Measurements from ENCODE around the gene VPREB3.

Gene VPREB3, protein sequence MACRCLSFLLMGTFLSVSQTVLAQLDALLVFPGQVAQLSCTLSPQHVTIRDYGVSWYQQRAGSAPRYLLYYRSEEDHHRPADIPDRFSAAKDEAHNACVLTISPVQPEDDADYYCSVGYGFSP

DNA sequence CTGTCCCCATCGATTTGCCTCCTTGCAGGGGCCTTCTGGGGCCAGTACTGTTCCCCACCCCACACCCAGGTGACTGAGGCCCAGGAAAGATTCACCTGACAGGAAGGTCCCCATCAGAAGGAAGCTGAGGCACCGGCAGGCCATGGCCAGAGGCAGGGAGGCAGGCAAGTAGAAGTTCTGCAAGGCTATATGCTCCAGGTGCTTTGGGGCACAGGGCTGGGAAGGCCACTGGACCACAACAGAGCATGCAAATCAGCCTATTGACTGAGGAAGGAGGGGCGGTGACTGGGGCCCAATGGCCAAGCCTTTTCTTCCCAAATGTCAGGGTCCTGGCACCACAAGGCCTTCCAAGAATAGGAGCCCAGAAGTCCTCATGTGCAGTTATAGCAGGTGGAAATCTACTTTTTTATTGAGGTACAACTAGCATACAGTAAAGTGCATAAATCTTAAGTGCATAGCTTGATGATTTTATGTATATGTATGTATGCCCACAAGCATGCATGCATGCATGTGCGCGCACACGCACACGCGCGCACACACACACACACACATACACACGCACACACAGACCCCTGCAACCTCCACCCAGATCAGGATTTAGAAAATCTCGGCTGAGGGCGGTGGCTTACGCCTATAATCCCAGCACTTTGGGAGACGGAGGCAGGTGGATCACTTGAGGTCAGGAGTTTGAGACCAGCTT, at the start of gene VPREB3:
Gene VPREB3, minus strand, starts transcription at position 206 of the 700 bp plus-strand sequence. Its CDS starts 62 bp downstream, at position 144.
- no peak for DNase-seq

DNA sequence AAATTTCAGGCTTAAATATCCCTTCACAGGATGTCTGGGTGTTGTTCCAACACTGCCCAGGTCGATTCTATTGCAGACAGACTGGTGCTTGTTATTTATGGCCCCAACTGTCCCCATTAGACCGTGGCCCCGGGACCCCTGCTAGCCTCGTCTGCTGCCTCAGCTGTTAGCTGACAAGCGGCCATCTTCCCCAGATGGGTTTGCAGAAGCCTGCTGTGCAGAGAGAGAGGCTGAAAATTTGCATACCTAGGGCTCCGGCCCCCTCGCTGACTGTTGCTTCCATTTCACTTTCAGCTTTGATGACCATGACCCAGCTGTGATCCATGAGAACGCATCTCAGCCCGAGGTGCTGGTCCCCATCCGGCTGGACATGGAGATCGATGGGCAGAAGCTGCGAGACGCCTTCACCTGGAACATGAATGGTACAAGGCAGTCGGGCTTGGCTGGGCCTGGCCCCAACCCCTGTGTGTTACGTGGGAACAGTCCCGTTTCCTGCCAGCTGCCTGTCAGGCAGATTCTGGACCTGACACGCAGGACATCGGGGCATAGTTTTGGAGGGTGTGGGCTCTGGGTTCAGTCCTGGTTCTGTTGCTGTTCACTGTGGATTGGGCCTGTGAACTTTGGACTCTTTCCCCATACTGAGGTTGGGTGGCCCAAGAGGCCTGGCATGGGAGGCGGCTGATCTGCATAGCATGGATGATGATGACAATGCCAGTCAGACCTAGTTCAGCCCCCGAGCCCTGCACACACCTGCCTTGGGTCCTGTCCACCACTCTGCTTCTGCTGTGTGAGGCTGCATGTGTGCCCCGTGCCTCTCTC, 49.0 kb upstream of the VPREB3 start:
- DNase-seq = no peak

DNA sequence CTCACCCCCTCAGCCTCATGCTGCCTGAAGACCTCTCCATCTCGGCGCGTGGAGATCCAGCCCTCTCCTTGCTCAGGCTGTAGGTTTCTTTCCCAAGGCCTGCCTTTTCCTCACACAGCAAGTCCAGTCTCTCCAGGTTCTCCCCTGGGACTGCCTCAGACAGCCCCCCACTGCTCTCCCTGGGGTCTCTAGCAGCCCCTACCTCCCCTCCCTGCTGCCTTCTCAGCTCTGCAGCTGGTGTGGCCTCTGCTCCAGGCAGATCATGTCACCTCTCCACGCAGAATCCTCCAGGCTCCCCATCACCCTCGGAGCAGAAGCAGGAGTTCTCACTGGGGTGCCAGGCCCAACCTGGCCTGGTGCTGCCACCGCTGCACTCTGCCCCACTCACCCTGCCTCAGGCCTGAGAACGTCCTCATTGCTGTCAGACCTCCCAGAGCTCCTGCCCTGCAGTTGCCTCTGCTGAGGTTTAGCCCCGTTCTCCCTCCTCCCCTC, 47.7 kb upstream of the VPREB3 start:
- no peak for DNase-seq

DNA sequence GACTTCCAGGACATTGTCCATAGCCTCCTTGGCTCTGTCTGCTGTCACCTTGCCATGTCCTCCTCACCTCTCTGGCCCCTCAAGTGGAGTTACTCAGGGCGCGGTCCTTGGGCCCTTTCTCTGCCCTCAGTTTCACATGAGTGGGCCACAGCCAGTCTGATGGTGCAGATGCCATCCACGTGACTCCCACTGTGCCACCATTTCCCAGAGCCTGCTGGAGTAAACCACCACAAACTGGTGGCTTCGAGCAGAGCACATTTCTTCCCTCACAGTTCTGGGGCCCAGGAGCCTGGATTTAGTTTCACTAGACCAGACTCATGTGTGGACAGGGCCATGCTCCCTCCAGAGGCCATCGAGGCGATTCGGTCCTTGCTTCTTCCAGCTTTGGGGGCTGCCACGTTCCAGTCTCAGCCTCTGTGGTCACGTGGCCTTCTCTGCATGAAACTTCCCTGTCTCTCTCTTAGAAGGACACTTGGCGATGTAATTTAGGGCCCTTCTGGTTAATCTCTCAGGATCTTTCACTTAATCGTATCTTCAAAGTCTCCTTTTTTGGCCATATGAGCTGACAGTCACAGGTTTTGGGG, 47.1 kb upstream of the VPREB3 start:
- DNase-seq = no peak

DNA sequence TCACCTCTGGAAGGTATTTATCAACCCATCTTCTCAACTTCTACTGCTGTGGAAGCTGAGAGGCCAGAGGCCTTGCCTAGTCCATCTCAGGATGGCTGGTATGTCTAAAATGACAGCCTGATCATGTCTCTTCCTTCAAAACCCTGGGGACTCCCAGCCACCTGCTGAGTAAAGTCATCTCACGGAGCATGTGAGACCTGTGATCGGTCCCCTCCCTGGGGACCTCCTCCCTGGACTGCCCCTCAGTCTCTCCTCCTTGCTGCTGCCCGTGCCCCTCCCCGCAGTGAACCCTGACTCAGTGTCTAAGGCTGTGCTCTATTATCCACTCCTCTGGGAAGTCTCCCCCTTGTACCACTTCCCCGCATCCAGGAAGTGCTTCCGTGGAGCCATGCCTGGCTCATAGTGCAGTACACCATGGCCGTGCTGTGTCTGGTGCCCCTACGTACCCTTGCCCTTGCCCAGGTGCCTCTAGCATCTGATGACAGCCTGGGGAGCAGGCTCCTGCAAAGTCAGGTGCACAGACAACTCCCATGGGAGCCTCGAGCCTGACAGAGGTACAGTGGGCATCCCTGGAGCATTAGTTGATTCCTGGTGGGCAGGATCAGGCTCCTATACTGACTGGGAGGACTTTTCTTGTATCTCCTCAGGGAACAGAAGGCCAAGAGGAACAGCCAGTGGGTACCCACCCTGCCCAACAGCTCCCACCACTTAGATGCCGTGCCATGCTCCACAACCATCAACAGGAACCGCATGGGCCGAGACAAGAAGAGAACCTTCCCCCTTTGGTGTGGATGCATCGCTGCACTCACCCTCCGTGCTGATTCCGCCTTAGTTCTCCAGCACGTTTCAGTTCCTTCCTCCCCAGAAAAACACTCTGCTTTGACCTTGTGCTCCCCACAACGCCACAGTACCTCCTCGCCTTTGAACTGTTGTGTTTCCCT, 46.3 kb upstream of the VPREB3 start:
- DNase-seq = no peak

DNA sequence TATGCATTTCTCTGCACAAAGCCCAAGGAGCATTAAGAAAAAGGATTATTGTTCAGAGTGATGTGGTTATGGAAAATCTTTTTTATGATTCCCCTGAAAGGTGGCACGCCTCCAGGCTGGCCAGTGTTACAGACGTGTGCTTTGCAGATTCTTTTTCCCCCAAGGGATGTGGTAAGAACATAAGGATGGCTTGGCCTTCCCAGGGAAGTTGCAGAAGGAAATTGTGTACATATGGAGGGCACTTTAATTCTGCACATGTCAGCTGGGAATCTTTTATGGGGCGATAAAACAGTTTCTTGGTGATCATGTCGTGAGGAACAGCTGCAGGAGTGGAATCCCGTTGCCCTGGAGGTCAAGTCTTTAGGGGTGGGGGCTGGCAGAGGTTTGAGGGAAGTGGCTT, 42.2 kb upstream of the VPREB3 start:
- DNase-seq = no peak

DNA sequence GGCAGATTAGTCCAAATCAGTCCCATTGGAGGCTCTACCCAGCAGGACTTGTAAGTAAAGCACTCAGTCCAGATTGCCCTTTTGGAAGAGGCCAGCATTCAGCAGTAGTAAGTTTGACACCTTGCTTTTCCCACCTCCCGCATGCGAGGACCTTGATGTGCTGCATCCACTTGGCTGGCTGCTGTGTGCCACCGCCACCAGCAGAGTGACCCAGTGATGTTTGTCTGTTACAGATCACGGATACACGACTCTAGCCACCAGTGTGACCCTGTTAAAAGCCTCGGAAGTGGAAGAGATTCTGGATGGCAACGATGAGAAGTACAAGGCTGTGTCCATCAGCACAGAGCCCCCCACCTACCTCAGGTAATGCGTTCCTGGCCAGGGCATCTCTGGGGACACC, 39.1 kb upstream of the VPREB3 start:
- no peak for DNase-seq

DNA sequence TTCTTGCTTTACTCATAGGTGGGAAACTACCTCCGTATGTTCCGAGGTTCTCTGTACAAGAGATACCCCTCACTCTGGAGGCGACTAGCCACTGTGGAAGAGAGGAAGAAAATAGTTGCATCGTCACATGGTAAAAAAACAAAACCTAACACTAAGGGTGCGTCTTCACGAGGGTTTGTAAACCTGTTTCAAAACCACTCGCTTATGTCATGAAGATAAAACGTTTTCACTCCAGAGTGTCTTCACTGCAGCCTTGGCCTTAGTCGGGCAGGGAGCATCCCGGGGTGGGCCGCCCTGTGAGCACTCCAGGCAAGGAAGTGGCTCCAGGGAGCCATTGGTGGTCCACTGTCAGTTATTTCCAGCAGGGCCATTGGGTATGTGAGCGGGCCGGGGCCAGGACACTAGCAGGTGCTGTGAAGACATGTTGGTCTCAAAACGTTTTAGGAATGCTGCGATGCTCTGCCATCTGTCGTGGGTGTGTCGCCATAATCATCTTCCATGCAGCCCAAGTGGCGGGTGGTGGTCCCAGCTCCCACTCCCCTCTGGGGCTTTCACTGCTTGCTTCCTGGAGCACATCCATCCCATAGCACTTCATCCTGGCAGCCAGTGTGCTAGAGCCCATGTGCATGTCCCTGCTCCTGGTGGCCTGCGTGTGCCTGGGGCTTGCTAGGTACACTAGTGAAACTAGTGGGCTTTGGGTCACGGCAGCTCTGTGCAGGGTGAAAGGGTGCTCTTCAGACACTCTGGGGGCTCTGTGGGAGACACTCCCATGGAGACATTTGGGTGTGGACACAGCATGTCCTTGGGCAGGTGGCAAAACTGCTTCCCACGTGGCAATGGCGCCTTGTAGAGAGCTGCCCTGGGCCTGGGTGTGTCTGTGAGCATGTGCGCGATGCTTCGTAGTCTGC, 37.8 kb upstream of the VPREB3 start:
- no peak for DNase-seq

DNA sequence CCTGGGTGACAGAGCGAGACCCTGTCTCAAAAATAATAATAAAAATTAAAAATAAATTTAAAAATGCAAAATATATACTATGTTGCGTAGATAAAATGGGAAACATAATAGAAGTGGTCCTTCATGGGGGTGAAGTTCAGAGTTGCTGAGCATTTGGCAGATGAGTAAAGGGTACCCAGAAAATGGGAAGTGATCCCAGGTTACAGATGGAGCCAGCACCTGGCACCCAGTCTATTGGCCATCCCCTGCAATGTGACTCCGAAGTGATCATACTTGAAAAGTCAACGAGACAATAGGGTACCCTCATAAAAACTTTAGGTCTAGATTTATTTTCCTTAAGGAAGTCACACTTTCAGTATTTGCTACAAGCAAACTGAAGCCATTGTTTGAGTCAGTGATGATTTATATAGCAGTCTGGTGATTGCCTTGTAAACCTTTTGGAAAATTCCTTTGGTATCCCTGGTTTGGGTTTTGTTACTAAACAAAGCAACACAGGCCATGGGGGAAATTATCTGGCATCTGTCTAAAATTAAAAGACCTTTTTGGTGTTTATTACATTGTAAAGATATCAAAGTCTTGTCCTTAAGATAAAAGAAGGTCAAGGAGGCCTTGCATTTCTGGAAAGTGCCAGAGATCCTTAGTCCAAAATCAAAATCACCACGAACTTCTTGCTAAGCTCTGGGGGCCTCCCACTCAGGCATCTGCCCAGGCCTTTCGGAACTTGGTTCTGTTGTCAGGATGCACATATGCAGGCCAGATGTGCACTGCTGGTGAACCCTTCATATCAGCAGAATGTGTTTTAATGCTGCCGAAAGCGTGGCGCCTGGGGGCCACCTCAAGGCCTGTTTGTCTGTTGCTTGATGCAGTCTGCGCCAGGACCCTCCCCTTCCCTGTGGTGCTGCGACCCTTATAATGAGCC, 36.9 kb upstream of the VPREB3 start:
- no peak for DNase-seq

DNA sequence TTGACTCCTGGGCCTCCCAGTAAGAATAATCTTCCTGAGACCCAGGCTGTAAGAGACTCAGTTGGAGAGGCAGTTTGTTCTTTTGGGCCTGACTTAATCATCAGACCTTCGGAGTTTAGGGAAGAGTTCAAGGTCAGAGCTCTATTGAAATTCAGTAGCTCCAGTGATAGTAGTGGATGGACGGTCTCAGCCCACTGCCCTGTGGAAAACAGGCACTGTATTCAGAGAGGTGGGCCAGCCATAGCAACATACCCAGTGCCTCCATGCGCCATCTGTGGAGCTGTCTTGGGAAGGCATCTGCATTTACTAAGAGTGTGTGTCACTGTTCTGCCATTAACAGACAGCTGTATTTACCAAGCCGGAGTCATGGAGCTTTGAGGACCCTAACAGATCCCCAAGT, 35.4 kb upstream of the VPREB3 start:
- DNase-seq = no peak

DNA sequence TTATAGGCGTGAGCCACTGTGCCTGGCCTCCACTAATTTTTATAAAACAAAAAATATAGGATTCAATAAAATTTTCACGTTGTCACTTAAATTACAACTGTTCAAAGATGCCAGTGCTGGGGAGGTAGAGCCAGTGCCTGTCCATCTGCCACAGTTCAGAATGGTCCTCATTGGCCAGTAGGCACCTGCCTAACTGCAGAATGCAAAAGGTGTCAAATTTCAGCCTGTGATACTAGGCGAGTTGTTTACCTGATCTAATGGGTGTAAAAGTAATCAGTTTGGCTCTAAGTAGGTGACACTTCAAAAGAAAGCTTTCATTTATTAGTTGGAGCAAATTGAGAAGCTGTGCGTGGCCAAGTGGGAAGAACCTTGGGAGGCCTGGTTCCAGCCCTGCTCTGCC, 34.9 kb upstream of the VPREB3 start:
- no peak for DNase-seq

DNA sequence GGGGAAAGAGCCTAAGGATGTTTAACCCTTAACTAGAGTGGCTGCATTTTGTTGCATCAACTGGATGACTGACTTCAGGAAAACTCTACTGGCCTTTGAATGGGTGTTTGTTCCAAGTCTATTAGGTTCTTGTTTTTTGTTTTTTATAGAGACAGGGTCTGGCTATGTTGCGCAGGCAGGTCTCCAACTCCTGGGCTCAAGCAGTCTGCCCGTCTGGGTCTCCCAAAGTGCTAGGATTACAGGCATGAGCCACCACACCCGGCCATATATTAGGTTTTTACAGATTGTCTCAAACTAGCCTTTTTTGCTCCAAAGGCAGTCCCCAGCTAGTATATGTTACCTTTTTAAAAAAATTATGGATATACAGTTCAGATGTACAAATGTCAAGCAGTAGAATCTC, 33.7 kb upstream of the VPREB3 start:
- DNase-seq = no peak

DNA sequence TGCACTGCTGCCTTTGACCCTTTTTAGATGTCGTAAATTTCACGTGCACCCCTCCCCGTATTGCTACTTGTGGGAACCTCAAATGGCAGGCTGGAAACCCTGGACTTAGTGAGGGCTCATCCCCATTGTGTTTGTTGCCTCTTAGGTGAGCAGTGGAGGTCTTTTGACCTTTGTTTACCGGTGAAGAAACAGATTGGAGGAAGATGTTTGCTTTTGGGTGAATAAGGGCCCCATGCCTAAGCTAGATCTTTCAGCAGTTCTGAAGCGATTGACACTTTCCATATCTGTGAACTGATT, 33.3 kb upstream of the VPREB3 start:
- peak; percentile 2 for DNase-seq

DNA sequence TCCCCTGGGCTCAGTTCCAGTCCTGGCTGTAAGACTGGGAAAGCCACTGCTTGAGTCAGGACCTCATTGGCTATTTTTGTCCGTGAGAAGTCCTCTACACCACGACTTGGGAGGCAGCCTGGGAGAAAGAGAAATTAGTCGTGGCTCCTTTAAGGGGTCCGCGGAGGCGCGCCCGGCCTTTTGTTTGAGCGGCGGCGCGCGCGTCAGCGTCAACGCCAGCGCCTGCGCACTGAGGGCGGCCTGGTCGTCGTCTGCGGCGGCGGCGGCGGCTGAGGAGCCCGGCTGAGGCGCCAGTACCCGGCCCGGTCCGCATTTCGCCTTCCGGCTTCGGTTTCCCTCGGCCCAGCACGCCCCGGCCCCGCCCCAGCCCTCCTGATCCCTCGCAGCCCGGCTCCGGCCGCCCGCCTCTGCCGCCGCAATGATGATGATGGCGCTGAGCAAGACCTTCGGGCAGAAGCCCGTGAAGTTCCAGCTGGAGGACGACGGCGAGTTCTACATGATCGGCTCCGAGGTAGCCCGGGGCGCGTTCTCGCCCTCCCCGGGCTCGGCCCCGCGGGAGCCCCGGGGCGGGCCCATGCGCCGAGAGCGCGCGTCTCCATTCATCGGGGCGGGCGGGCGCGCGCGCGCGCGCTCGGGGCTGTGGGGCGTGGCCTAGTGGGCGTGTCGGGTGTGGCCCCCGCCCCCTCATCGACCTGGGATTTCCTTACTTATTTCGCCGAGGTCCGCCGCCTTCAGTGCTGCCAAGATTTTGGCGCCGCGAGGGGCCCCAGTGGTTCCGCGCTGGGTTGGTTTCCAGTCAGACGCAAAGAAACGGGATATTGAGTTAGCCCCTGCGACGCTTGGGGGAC, 32.8 kb upstream of the VPREB3 start, which contains the start of gene SMARCB1:
Gene SMARCB1, plus strand, starts transcription at position 215 of the 848 bp plus-strand sequence. Its CDS starts 204 bp downstream, at position 419.
- peak; percentile 91 for DNase-seq

DNA sequence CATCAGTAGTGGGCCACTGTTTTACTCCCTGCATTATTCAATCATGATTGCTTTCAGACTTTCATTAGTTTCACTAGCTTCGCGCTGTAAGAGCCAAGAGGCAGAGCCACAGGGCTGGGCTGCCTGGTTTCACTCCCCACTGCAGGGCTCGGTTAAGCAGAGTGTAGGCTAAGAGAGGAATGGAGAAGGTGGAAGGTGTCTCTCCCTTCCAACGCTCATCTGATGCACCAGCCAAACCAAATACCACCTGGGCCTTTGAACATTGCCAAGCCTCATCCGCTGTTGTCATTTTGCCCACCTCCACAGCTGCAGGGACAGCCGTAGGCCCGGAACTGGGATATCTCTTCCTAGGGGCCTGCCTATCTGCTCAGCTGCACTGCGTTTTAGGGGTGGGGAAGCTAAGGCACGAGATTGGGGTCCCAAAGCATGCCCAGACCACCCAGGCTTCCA, 32.1 kb upstream of the VPREB3 start:
- no peak for DNase-seq

DNA sequence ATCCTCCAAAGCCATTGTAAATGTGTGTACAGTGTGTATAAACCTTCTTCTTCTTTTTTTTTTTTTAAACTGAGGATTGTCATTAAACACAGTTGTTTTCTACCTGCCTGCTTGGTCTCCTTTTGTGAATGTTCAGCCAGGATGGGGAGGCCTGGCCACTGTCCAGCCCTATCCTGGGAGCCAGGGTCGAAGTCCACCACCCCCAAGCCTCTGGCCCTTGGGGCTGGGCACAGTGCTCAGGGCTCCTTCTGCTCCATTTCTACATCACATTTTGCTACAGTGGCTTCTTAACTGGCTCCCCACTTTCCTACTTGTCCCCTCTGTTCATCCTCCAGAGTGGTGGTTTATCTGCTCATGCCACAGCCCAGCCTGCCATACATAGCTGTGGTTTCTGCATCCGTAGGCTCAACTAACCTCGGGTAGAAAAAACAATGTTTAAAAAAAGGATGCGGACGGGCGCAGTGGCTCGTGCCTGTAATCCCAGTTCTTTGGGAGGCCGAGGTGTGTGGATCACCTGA, 30.0 kb upstream of the VPREB3 start:
- DNase-seq = no peak

DNA sequence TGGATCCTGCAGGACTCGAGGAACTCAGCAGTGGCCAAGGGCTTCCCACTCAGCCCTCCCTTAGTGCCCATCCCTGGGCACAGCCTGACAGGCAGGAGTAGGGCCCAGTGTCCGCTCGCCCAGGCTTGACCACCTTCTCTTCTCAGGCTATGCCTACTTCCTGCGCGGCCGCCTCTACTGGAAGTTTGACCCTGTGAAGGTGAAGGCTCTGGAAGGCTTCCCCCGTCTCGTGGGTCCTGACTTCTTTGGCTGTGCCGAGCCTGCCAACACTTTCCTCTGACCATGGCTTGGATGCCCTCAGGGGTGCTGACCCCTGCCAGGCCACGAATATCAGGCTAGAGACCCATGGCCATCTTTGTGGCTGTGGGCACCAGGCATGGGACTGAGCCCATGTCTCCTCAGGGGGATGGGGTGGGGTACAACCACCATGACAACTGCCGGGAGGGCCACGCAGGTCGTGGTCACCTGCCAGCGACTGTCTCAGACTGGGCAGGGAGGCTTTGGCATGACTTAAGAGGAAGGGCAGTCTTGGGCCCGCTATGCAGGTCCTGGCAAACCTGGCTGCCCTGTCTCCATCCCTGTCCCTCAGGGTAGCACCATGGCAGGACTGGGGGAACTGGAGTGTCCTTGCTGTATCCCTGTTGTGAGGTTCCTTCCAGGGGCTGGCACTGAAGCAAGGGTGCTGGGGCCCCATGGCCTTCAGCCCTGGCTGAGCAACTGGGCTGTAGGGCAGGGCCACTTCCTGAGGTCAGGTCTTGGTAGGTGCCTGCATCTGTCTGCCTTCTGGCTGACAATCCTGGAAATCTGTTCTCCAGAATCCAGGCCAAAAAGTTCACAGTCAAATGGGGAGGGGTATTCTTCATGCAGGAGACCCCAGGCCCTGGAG, 29.3 kb upstream of the VPREB3 start:
- no peak for DNase-seq

DNA sequence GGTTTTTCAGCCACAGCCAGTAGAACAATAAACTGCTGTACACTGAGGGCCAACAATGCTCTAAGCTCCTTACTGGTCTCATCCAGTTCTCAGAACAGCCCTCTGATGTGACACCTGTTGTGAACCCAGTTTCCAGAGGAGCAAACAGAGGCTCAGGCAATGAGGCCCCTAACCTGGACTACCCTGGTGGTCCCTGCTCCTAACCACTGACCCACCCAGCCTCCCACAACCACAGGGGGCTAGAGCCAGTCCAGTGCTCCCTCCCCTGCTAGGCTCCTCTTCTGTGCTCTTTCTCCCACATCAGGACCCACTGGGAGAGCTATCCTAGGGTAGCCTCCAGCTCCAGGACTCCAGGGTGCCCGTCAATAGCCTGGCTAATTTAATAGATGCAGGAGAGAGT, 28.5 kb upstream of the VPREB3 start:
- no peak for DNase-seq
